PFSK-1 (cell line): ENCODE data around the gene CD2BP2. TPM values are rescaled to one million over a fixed set of nuclear protein-coding genes. Genes with fewer than 3 reads are reported as not detected.

ENCODE experiments used
- FOXP2 ChIP-seq: optimal IDR thresholded peaks from 2 replicates; pipeline ENCODE3; 2011; ENCODE audit warnings: borderline replicate concordance, control low read depth, inconsistent platforms; ENCODE audit not compliant: insufficient read depth; ENCODE audit errors: extremely low read length, extremely low read depth
- POLR2AphosphoS5 ChIP-seq: IDR thresholded peaks from 2 replicates; pipeline ENCODE4 v1.6.1; 2012; ENCODE audit warnings: low read depth, mild to moderate bottlenecking, control low read depth, low read length, moderate library complexity
- SIN3A ChIP-seq: IDR thresholded peaks from 2 replicates; pipeline ENCODE4 v1.6.1; 2012; ENCODE audit warnings: mild to moderate bottlenecking, low read length, moderate library complexity, borderline replicate concordance; ENCODE audit not compliant: insufficient read depth
- TAF1 ChIP-seq: IDR thresholded peaks from 2 replicates; pipeline ENCODE4 v1.6.1; 2012; ENCODE audit warnings: low read length, control low read depth, borderline replicate concordance; ENCODE audit not compliant: insufficient read depth
- polyA plus RNA-seq: library from polyadenylated mRNA; unstranded; fragments of >200 nt; gene quantifications from one replicate; pipeline ENCODE4 v1.2.1, GENCODE V29; 2012; ENCODE audit warnings: low read depth, missing spikeins; ENCODE audit not compliant: insufficient read length
- TF ChIP-seq, protein P1 (sequence below), 2 experiments: IDR thresholded peaks; 2 replicates each; pipeline versions ENCODE4 v1.6.1 to v1.8.0; 2011 to 2012; ENCODE audit warnings: low read depth in 2 of 2, low read length in 2 of 2, control low read depth in 1 of 2, inconsistent platforms in 1 of 2, mild to moderate bottlenecking in 1 of 2, moderate library complexity in 1 of 2; ENCODE audit not compliant: insufficient read depth in 1 of 2

Gene CD2BP2
- 23.8 TPM for polyA plus RNA-seq

DNA sequence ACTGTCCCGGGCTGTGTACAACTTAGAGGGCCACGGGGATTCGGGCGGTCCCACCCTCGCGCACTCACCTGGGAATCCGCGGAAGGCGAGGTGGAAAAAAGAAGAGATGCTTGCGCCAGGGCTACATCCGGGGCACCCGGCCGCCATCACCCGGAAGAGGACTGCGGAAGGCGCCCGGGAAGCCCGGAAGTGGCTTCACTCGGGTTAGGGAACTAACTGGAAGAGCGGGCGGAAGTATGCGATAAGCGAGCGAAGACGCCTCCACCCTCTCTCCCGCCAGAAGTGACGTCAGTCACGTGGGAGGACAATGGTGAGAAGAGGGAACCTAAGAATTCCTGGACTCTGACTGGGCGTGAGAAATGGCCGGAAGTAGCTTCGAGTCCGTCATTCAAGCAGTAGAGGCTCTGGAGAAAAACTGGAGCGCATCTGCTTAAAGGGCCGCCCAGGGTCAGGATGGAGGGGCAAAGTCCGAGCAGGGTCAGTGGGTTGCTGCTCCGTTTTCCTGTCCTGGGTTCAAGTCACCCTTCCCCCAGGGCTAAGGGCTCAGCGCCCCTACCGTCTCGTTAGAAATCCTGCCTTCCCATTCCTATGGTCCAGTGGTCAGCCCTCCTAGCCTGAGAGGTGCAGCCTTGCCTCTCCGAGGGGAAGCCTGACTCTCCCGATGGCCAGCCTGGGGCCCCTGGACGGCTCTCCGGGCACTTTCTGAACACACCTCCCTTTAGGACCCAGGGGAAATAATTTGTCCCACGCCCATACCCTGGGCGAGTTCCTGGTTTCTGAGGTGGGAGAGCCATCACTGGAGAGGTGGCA, at the start of gene CD2BP2:
Gene CD2BP2 (minus strand): TSS at position 165 of the 810 bp plus-strand sequence. CDS start 627 bp downstream, outside the sequence.
- TF ChIP-seq TAF1 (peak; percentile 92; the same call in 1 of the 2 replicates), SIN3A (peak; percentile 70; the same call in 1 of the 2 replicates), POLR2AphosphoS5 (peak; percentile 63), FOXP2 (no peak)
- TF ChIP-seq, protein P1, sequence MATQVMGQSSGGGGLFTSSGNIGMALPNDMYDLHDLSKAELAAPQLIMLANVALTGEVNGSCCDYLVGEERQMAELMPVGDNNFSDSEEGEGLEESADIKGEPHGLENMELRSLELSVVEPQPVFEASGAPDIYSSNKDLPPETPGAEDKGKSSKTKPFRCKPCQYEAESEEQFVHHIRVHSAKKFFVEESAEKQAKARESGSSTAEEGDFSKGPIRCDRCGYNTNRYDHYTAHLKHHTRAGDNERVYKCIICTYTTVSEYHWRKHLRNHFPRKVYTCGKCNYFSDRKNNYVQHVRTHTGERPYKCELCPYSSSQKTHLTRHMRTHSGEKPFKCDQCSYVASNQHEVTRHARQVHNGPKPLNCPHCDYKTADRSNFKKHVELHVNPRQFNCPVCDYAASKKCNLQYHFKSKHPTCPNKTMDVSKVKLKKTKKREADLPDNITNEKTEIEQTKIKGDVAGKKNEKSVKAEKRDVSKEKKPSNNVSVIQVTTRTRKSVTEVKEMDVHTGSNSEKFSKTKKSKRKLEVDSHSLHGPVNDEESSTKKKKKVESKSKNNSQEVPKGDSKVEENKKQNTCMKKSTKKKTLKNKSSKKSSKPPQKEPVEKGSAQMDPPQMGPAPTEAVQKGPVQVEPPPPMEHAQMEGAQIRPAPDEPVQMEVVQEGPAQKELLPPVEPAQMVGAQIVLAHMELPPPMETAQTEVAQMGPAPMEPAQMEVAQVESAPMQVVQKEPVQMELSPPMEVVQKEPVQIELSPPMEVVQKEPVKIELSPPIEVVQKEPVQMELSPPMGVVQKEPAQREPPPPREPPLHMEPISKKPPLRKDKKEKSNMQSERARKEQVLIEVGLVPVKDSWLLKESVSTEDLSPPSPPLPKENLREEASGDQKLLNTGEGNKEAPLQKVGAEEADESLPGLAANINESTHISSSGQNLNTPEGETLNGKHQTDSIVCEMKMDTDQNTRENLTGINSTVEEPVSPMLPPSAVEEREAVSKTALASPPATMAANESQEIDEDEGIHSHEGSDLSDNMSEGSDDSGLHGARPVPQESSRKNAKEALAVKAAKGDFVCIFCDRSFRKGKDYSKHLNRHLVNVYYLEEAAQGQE (IDR thresholded peaks at IDR 0.05; ENCODE audit: insufficient read depth in 1 of 2, low read depth in 2 of 2, low read length in 2 of 2) = peak in 1 of 2 experiments; percentile 47; a peak in 2 of 4 replicates

DNA sequence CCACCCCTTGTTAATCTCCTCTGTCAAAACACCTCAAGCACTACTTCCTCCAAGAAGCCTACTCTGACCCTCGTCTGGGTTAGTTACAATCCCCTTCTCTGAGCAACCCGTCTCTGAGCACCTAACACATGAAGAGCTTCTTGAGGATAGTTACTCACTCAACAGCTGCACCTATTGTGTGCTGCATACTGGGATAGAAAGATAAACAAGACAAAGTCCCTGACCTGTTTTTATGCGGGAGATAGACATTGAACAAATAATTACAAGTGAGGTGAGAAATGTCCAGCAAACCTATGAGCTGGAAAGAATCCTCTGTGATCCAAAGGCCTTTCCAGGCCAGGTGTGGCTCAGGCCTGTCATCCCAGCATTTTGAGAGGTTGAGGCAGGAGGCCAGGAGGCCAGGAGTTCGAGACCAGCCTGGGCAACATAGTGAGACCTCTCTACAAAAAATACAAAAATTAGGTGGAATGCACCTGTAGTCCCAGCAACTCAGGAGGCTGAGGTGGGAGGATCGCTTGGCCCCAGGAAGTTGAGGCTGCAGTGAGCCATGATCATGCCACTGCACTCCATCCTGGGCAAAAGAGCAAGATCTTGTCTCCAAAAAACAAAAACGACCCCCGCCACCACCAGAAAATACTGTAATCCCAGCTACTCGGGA, 46.8 kb upstream of the CD2BP2 start:
- no peak for TF ChIP-seq SIN3A
- TF ChIP-seq, protein P1 (IDR thresholded peaks at IDR 0.05; ENCODE audit: insufficient read depth in 1 of 2, low read depth in 2 of 2, low read length in 2 of 2) = no peak

DNA sequence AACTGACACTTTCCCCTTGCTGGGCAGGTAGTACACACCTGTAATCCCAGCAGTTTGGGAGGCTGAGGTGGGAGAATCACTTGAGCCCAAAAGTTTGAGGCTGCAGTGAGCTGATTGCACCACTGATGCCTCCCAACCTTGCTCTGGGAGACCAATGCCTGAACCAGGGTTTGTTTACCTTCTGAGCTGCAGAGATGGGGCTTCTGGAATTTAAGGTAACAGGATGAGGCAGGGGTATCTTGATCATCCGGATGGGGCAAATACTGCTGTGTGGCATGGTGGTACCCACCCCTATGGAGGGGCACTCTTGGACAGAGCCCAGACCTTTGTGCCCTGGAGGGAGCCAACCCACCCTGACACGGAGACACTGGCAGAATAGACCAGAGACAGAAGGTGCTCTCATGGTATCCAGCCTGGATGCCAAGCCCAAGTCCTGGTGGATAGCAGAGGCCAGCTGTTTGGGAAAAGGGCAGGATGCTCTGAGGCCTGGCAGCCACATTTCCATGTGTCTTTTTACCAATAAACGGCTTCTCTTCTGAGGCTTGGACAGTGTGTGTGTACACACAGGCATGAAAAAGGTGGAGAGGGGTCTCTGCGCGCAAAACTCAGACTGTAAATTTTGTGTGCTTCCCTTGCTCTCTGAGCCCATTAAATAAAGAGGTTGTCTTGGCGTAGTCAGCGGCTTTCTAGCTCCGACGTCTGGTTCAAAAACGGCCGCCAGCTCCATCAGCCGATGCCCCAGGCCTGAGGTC, 44.5 kb upstream of the CD2BP2 start:
- TF ChIP-seq FOXP2 (no peak), TAF1 (no peak), SIN3A (no peak), POLR2AphosphoS5 (no peak)
- TF ChIP-seq, protein P1 (IDR thresholded peaks at IDR 0.05; ENCODE audit: insufficient read depth in 1 of 2, low read depth in 2 of 2, low read length in 2 of 2) = no peak

DNA sequence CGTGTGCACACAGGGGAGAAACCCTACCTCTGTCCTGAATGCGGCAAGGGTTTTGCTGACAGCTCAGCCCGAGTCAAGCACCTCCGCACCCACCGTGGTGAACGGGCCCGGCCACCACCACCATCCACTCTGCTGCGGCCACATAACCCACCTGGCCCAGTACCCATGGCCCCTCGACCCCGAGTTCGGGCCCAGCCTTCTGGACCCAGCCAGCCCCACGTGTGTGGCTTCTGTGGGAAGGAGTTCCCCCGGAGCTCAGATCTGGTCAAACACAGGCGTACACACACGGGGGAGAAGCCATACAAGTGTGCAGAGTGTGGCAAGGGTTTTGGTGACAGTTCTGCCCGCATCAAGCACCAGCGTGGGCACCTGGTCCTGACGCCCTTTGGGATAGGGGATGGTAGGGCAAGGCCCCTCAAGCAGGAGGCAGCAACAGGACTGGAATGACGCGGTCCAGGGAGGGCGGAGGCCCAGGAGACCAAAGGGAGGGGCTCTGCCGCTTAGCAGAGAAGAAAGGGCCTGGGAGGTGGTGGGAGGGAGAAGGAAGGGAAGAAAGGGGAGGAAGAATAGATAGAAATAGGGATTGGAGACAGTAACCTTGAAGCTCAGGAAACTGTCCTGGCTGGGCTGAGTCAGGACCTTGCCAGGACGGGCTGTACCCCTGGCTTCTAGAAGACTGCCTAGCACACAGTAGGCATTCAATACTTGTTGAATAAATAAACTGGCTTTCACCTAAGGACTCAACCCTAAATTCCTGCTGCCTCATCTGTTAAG, 43.7 kb upstream of the CD2BP2 start:
- TF ChIP-seq SIN3A = no peak
- no peak for TF ChIP-seq FOXP2
- no peak for TF ChIP-seq POLR2AphosphoS5
- TF ChIP-seq, protein P1 (IDR thresholded peaks at IDR 0.05; ENCODE audit: insufficient read depth in 1 of 2, low read depth in 2 of 2, low read length in 2 of 2) = no peak
- no peak for TF ChIP-seq TAF1
